Type B pancreatic cell (in vitro differentiated cells): ENCODE results near the gene IPCEF1. TPM values are rescaled to one million over a fixed set of nuclear protein-coding genes. Genes with fewer than 3 reads are reported as not detected.

Experiments
- DNase-seq: peaks from one replicate; pipeline ENCODE4 v3.0.0; 2021; ENCODE audit warnings: mixed read lengths; ENCODE audit not compliant: unreplicated experiment; ENCODE audit errors: extremely low spot score
- H3K27ac Mint-ChIP-seq: 2 replicates; pipeline ENCODE4 v1.8.0; 2021; ENCODE audit warnings: mild to moderate bottlenecking, mixed read lengths
- H3K27me3 Mint-ChIP-seq: 2 replicates; pipeline ENCODE4 v1.8.0; 2021; ENCODE audit warnings: mixed read lengths
- H3K36me3 Mint-ChIP-seq: 2 replicates; pipeline ENCODE4 v1.8.0; 2021; ENCODE audit warnings: mixed read lengths
- H3K4me1 Mint-ChIP-seq: one replicate; pipeline ENCODE4 v1.8.0; 2021; ENCODE audit warnings: mixed read lengths; ENCODE audit not compliant: unreplicated experiment
- H3K4me3 Mint-ChIP-seq: 2 replicates; pipeline ENCODE4 v1.8.0; 2021; ENCODE audit warnings: mild to moderate bottlenecking, mixed read lengths
- H3K9me3 Mint-ChIP-seq: 2 replicates; pipeline ENCODE4 v1.8.0; 2021; ENCODE audit warnings: mixed read lengths
- CTCF ChIP-seq: fragments of 200-600 bp; sonication (generic); conservative IDR thresholded peaks from 2 replicates; pipeline ENCODE4 v1.5.0; 2021; ENCODE audit warnings: antibody characterized with exemption, mild to moderate bottlenecking
- total RNA-seq: library from RNA; stranded (reverse); gene quantifications from 2 replicates; pipeline ENCODE4 v1.2.1, GENCODE V29; 2021; ENCODE audit warnings: low replicate concordance

IPCEF1 gene
- total RNA-seq, 1 donor from 2014 or later: 1.0 TPM

GRCh38 chr6:154117485-154117884 lies 239.1 kb downstream of the IPCEF1 start:
- Mint-ChIP-seq H3K4me1 (no peaks in the 10 kb centered on the region), H3K4me3 (no peak overlapping the region), H3K9me3 (no peaks in the 10 kb centered on the region), H3K36me3 (no peaks in the 10 kb centered on the region), H3K27ac (no peak overlapping the region), H3K27me3 (peaks cover 5% of the 10 kb centered on the region)
- TF ChIP-seq CTCF: no peak
- DNase-seq: no peak

- DNase-seq: no peak
- Mint-ChIP-seq H3K36me3 (no peaks in the 10 kb centered on the region), H3K27ac (no peak overlapping the region), H3K27me3 (peaks cover 3% of the 10 kb centered on the region), H3K9me3 (no peaks in the 10 kb centered on the region), H3K4me3 (no peak overlapping the region), H3K4me1 (no peaks in the 10 kb centered on the region)
- no peak for TF ChIP-seq CTCF
Observed at GRCh38 chr6:154113392-154113791, 243.2 kb downstream of the IPCEF1 start.

- no peak for TF ChIP-seq CTCF
- Mint-ChIP-seq H3K4me3 (no peak overlapping the region), H3K27ac (no peak overlapping the region), H3K4me1 (no peaks in the 10 kb centered on the region), H3K27me3 (peaks cover 3% of the 10 kb centered on the region), H3K9me3 (no peaks in the 10 kb centered on the region), H3K36me3 (no peaks in the 10 kb centered on the region)
- DNase-seq: no peak
Observed at GRCh38 chr6:154112181-154112809, 244.3 kb downstream of the IPCEF1 start.

GRCh38 chr6:154111025-154111424 lies 245.6 kb downstream of the IPCEF1 start:
- no peak for DNase-seq
- peaks cover 3% of the 10 kb centered on the region for H3K27me3 Mint-ChIP-seq
- no peak overlapping the region for H3K27ac Mint-ChIP-seq
- no peaks in the 10 kb centered on the region for H3K9me3 Mint-ChIP-seq
- no peaks in the 10 kb centered on the region for H3K4me1 Mint-ChIP-seq
- no peak overlapping the region for H3K4me3 Mint-ChIP-seq
- TF ChIP-seq CTCF: no peak
- H3K36me3 Mint-ChIP-seq: no peaks in the 10 kb centered on the region

- DNase-seq: no peak
- Mint-ChIP-seq H3K4me1 (no peaks in the 10 kb centered on the region), H3K9me3 (no peaks in the 10 kb centered on the region), H3K27ac (no peak overlapping the region), H3K36me3 (no peaks in the 10 kb centered on the region), H3K27me3 (no peaks in the 10 kb centered on the region), H3K4me3 (no peak overlapping the region)
- no peak for TF ChIP-seq CTCF
Observed at GRCh38 chr6:154106251-154106650, 250.4 kb downstream of the IPCEF1 start.

Other genes with a start within 250 kb of the IPCEF1 start
- gene CNKSR3, start 153.9 kb upstream of the IPCEF1 start, total RNA-seq: 18.4 and 31.0 TPM in 2 replicates